GM12878 (cell line): ENCODE measurements around the gene PLEKHM2. TPM values are rescaled to one million over a fixed set of nuclear protein-coding genes. Genes with fewer than 3 reads are reported as not detected.

Source experiments
- DPF2 ChIP-seq: fragments of 450-650 bp; IDR thresholded peaks from 2 replicates; pipeline ENCODE4 v1.6.1; 2017; ENCODE audit warnings: mild to moderate bottlenecking
- KDM1A ChIP-seq: fragments of 200-600 bp; sonication (generic); IDR thresholded peaks from 2 replicates; pipeline ENCODE4 v1.6.1; 2016; ENCODE audit warnings: borderline replicate concordance
- MYB ChIP-seq: fragments of 150-350 bp; IDR thresholded peaks from 2 replicates; pipeline ENCODE4 v1.6.1; 2014; ENCODE audit warnings: mild to moderate bottlenecking, low read depth, low read length, borderline replicate concordance
- NRF1 ChIP-seq: conservative IDR thresholded peaks from 2 replicates; pipeline ENCODE4 v1.6.1; 2011; ENCODE audit warnings: mild to moderate bottlenecking, low read depth, low read length, improper control_type of control experiment
- POLR2AphosphoS2 ChIP-seq: IDR thresholded peaks from 2 replicates; pipeline ENCODE4 v1.6.1; 2011; ENCODE audit warnings: low read depth, mild to moderate bottlenecking, low read length, improper control_type of control experiment, moderate library complexity
- RUNX3 ChIP-seq: IDR thresholded peaks from 2 replicates; pipeline ENCODE4 v1.6.1; 2012; ENCODE audit warnings: low read length, inconsistent platforms
- TBL1XR1 ChIP-seq: IDR thresholded peaks from 2 replicates; pipeline ENCODE4 v1.6.1; 2012; ENCODE audit warnings: low read depth, low read length, improper control_type of control experiment
- ZSCAN29 ChIP-seq: fragments of 450-650 bp; IDR thresholded peaks from 2 replicates; pipeline ENCODE4 v1.6.1; 2017; ENCODE audit warnings: mild to moderate bottlenecking, moderate library complexity
- polyA plus RNA-seq, 11 experiments: library from polyadenylated mRNA; depleted of rRNA in 4 of 11; unstranded in 6 of 11; stranded (reverse) in 5 of 11; fragments of >200 nt; fragmentation: Nextera tagmentation in 4 of 11; fragmentation: Illumina TruSeq in 1 of 11; extraction: Ambion mirVana in 4 of 11; extraction: Trizol in 1 of 11; gene quantifications; 1 replicate in 1 of 11; 2 replicates in 10 of 11; pipeline versions ENCODE4 v1.2.1 to v1.2.3, GENCODE V29; 2011 to 2016; ENCODE audit warnings: inconsistent platforms in 2 of 11, missing spikeins in 2 of 11, low read depth in 1 of 11
- total RNA-seq, 4 experiments: library from RNA; depleted of rRNA in 3 of 4; stranded (reverse); fragments of >200 nt in 3 of 4; fragmentation: Illumina TruSeq in 1 of 4; extraction: Trizol in 1 of 4; gene quantifications; 2 replicates each; pipeline versions ENCODE4 v1.2.1 to v1.2.3, GENCODE V29; 2013 to 2021
- TF ChIP-seq, protein P1 (sequence below): fragments of 450-650 bp; IDR thresholded peaks from 2 replicates; pipeline ENCODE4 v1.6.1; 2017; ENCODE audit warnings: antibody characterized with exemption, mild to moderate bottlenecking, moderate library complexity
- TF ChIP-seq, protein P2 (sequence below): fragments of 450-650 bp; IDR thresholded peaks from 2 replicates; pipeline ENCODE4 v1.6.1; 2016; ENCODE audit warnings: mild to moderate bottlenecking

The PLEKHM2 gene
- total and polyA plus RNA-seq, 10 of the 15 experiments (the other 5 are each of a cell fraction or from before 2014, with no cell fraction given), result 0.37 to 55.2 (median 19.3) TPM

DNA sequence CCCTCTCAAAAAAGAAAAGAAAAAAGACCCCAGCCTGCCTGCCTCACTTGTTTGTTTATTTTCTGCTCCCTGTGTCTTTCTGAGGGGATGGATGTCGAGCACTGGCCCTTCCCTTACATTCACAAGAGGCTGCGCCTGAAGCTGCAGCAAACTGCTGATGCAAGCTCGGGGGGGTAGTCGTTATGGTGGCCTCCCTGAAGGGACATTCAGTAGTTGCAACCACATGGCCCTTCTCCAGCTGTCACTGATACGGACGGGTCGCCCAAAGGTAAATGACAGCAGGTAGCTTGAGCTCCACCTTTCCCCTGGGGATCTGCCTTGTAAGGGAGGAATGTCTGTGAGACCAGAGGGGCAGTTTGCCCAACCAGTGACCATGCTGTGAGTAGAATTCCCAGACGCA is 17.7 kb downstream of the PLEKHM2 start (continued):
- TF ChIP-seq TBL1XR1 (no peak), MYB (no peak), DPF2 (no peak), POLR2AphosphoS2 (no peak), KDM1A (no peak), ZSCAN29 (no peak), RUNX3 (no peak), NRF1 (no peak)
- TF ChIP-seq, protein P1, sequence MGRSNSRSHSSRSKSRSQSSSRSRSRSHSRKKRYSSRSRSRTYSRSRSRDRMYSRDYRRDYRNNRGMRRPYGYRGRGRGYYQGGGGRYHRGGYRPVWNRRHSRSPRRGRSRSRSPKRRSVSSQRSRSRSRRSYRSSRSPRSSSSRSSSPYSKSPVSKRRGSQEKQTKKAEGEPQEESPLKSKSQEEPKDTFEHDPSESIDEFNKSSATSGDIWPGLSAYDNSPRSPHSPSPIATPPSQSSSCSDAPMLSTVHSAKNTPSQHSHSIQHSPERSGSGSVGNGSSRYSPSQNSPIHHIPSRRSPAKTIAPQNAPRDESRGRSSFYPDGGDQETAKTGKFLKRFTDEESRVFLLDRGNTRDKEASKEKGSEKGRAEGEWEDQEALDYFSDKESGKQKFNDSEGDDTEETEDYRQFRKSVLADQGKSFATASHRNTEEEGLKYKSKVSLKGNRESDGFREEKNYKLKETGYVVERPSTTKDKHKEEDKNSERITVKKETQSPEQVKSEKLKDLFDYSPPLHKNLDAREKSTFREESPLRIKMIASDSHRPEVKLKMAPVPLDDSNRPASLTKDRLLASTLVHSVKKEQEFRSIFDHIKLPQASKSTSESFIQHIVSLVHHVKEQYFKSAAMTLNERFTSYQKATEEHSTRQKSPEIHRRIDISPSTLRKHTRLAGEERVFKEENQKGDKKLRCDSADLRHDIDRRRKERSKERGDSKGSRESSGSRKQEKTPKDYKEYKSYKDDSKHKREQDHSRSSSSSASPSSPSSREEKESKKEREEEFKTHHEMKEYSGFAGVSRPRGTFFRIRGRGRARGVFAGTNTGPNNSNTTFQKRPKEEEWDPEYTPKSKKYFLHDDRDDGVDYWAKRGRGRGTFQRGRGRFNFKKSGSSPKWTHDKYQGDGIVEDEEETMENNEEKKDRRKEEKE, result no peak
- TF ChIP-seq, protein P2, sequence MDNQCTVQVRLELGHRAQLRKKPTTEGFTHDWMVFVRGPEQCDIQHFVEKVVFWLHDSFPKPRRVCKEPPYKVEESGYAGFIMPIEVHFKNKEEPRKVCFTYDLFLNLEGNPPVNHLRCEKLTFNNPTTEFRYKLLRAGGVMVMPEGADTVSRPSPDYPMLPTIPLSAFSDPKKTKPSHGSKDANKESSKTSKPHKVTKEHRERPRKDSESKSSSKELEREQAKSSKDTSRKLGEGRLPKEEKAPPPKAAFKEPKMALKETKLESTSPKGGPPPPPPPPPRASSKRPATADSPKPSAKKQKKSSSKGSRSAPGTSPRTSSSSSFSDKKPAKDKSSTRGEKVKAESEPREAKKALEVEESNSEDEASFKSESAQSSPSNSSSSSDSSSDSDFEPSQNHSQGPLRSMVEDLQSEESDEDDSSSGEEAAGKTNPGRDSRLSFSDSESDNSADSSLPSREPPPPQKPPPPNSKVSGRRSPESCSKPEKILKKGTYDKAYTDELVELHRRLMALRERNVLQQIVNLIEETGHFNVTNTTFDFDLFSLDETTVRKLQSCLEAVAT, result no peak
